HL-60/S4 treated with phorbol 12-myristate 13-acetate at 8.2 ng/mL for 4 days and 3 days (cell line): ENCODE data around the gene PTPRQ.

Experiments
- in situ Hi-C: fragments of 300-500 bp; cut with MboI; formaldehyde crosslinking; loops from 2 replicates; pipeline ENCODE4 v1.15.0; 2022; ENCODE audit warnings: low sequenced_read_pairs

Gene PTPRQ

DNA sequence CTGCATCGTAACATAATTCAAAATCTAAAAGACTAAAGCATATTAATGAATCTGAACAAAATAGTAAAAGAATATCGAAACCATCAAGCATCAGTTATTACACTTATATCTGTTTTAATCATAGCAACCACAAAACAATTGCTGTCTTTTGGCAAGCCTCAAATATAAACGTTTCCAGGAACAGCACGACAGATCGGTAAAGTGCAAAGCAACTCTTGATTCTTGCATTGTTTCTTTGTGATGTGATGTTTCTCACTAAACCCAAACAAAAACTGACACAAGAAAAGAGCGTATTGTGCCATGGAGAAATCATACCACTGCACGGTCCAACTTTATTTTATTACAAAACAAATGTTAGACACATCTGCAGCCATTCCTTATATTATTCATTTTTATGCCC is 254.2 kb downstream of the PTPRQ start:
- in situ Hi-C loops: no loop called here

DNA sequence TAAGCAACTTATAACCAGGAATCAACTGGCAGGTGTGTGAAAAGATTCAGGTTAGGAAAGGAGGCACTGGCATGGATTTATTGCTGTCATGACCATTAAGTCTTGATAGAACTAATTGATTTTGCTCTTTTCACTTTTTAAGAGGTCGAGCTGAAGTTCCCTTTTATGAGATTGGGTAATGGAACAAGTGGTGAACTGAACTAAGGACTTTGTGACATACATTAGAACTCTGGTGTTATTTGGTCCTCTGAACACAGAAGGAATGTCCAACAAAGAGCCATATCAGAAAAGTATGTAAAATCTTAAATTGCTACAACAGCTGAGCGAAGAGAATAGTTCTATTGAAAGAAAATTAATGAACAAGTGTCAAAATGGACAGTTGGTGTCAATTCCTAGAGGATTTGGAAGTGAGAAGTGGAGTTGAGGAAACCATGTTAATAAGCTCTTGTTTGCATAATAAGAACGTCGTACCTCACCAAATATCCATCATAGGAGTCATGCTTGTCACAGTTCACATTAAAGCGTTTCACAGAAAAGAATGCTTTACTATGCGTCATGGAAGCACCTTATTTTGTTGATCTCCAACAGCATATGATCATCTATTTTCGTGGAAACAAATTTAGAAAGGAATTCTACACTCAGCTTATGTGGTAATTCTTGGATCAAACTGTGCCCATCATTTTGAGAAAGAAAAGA is 255.0 kb downstream of the PTPRQ start:
- in situ Hi-C loops: no loop called here

DNA sequence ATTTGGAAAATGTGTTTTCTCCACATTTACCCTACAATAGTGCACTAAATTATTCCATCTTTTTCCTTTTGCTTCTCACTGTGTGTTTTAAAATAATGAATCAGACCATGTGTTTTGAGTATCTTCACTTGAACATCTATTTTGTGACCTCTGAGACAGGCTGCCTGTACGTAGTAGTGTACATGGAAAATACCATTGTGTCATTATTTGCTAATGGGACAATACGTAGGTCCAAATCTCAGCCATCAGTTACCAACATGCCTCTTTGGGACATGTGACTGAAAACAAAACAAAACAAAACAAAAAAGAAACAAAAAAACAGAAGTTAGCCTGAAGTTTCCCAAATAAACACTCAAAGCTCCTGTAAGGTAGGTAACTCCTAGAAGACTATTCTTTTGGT is 256.3 kb downstream of the PTPRQ start:
- in situ Hi-C loops: no loop called here

DNA sequence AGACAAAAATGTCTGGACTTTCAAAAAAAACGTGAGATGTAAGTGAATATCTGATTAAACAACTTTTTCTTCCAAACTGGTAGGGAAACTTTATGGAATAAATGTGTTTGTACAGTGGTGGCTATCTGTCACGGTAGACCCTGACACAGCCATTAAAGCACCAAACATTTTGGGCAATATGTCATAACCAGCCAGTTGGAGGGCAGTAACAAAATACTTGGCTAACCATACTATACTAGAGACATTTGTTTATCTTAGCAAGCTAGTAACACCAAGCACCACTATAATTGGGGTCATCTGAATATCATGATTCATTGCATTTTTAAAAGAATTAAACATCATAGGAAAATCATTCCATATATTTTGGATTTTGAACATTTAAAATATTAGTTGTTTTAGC is 257.4 kb downstream of the PTPRQ start:
- in situ Hi-C loops: no loop called here

DNA sequence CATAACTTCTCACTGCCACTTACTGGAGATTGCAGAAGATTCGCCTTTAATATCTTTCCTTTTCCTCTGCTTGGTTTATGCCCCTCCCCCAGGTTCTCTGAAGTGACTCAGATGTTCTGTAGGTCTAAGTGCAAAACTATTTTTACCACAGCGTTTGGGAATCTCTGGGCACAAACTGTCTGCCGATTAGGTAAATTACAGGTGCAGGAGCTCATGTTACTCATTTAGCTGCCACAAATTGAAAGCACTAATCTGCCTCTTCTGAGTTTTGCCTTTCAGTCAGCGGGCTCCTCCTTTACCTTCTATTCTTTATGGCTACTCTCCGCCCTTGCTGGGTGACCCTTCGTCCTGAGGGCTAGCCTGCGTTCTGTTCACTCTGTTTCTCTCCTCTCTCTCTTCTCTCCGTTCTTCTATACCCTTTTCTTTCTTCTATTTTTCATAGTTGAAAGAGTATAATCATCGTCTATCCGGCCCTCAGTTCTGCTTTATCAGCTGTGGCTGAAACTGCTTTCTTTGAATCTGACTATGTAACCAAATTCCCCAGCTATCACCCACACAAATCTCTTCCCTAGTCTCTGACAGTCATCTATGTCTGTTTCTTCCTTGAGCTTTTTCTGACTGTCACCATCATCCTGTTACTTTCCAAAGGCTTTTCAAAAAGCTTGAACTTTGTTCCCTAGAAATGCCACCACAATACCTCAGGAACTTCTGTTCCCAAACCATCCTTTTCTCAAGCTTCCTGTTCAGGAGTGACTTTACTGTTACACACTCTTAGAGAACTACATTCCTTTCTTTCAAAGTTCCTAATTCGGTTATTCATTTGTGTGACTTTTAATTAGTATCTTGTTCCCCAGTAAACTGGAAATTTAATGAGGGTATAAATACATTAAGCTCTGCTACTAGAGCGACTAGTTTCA is 259.1 kb downstream of the PTPRQ start:
- in situ Hi-C loops: no loop called here

DNA sequence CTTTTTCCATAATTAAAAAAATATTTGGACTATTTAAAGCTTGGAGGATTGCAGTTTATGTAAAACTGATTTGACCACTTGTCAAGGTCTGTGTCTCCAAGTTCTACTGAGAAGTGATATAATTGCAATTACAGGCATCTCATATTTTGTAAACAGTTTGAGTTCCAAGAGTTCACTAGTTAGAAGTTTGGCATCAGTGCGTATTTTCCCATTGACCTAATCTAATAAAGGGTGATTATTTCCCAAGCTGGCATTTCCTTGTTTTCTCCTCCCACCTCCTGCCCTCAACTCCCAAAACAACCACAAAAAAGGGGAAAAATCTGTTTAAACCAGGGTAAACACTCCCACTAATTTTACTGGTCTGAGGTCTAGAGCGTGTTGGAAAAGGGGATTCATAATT is 260.4 kb downstream of the PTPRQ start:
- in situ Hi-C loops: no loop called here

DNA sequence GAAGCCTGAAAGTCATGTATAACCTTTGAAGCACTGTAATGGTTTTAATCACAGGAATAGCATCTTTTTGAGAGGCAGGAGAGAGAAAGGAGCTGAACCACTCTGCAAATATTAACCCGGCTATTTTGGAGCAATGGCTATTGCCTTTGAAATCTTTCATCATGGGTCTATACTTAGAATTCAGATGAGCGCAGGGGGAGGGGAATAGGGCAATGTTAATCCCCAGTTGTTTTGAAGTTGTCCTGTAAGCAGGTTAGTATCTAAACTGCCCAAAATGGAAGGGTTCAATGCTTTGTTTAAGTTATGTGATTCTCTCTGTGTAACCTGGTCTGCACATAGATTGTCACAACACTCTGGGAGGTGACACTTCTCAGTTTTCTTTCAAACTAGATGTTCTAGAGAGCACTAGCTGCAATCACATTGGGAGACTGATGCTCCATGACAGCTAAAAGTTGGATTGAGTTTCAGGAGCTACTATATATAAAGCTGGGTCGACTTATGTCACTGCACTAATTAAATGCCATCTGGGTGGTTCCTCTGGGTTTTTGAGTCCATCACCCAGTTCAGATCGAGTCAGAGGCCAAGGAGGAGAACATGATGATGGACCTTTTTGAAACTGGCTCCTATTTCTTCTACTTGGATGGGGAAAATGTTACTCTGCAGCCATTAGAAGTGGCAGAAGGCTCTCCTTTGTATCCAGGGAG is 263.2 kb downstream of the PTPRQ start, which contains the start of gene MYF6:
Gene MYF6 (plus strand): TSS at position 509 of the 704 bp plus-strand sequence. CDS start 86 bp downstream, at position 595.
- in situ Hi-C loops: no loop called here

DNA sequence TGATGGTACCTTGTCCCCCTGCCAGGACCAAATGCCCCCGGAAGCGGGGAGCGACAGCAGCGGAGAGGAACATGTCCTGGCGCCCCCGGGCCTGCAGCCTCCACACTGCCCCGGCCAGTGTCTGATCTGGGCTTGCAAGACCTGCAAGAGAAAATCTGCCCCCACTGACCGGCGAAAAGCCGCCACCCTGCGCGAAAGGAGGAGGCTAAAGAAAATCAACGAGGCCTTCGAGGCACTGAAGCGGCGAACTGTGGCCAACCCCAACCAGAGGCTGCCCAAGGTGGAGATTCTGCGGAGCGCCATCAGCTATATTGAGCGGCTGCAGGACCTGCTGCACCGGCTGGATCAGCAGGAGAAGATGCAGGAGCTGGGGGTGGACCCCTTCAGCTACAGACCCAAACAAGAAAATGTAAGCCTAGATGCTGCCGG is 263.8 kb downstream of the PTPRQ start:
- in situ Hi-C loops: no loop called here

DNA sequence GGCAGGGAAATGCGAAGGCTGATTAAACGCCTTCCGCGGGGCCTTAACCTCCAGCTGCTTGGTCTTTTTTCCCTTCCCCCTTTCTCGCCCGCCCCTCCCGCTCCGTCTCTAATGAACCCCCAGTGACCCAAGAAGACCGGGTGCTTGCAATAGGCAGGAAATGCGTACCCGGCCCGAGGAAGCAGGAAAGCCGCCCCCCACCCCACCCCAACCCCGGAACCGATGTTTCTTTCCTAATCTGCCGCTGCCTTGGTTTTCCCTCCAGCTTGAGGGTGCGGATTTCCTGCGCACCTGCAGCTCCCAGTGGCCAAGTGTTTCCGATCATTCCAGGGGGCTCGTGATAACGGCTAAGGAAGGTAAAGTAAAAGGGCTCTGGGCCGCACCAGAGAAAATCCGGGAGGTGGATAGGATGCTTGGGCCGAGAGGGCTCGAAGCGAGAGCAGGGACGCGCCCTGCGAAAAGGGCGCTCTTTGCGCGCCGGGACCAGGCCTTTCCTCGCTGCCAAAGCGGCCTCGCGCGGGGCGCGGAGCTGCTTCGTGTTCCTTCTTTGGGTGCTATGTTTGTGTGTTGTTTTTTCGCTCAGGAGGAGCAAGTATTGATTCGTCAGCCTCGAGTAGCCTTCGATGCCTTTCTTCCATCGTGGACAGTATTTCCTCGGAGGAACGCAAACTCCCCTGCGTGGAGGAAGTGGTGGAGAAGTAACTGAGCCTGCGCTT is 264.4 kb downstream of the PTPRQ start:
- in situ Hi-C loops: no loop called here

DNA sequence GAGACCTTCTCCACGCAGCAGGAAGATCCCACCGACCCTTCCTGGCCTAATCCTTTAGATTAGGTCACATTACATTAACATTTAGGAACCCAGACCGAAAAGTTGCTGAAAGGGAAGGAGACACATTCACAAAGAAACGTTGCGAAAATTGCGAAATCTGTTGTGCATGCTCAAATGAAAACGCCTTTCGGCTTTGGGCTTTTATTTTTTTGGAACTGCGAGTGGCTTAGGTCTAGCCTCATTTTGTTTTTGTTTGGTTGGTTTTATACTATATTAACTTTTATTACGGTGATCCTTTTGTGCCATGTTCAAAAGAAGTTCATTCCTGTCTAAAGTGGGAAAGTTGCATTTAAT is 264.9 kb downstream of the PTPRQ start:
- in situ Hi-C loops: no loop called here

DNA sequence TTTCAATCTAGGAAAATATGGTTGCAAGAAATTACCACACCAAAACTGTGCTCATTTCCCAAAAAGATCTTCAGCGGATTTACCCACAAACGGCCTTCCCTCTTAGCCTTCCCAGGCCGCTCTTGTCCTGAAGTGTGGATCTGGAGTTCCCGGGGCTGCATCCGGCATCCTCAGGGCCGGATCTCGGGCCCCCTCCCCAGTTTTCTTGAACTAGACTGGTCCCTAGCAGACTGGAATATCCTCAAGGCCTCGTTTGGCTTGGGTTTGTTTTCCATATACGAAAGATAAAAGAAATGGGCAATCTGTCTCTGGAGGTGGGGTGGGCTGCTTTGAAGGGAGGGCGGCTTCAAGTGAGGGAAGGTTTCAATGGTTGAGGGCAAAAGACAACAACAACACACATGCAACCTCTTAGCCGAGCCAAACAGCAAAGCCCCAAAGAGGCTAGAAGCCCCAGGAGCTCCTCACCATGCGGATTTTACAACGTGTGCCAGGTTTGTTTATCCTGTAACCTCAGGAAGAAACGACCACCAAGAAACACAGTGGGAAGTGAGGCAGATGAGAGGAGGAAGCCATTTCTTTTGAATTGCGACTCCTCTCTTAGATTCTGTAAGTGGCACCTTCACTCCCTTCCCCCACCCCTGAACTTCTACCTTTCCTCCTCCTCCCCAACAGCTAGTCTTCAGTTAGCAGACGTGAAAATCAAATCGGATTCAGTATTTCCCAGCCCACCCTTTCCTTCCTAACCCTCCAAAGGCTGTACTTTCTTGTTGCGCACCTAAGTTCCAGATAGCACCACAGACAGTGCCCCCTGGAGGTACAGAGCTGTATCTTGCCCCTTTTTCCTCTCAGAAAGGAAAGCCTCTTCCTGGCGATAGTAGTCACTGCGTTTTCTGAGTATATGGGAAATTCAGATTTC is 266.0 kb downstream of the PTPRQ start:
- in situ Hi-C loops: no loop called here

DNA sequence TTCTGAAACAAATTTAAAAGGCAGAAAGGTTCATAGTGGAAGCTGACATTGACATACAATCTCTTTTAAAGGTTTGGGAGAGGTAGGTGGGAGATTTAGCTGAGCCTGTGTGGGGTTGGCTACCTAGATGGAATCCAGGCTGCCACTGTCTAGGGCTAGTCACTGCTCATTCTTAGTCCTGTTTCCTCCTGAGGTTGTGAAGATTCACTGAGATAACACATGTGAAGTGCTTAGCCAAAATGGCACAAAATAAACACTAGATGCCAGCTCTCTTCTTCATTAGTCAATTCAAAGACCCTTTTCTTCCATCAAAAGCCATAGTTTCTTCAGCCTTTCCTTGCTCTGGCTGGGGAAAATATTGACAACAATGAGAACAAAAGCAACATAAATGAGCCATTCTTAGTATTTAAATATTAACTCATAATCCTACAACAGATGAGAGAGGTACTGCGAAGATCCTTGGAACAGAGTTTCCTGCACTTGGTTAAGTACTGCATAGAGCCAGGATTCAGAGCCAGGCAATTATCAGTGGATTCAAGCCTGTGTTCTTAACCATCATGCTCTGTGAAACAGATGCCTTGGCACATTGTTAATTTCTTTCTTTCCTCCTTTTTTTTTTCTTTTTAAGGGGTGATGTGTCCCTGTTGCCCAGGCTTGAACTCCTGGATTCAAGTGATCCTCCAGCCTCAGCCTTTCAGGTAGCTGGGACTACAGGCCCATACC is 266.9 kb downstream of the PTPRQ start:
- in situ Hi-C loops: no loop called here

DNA sequence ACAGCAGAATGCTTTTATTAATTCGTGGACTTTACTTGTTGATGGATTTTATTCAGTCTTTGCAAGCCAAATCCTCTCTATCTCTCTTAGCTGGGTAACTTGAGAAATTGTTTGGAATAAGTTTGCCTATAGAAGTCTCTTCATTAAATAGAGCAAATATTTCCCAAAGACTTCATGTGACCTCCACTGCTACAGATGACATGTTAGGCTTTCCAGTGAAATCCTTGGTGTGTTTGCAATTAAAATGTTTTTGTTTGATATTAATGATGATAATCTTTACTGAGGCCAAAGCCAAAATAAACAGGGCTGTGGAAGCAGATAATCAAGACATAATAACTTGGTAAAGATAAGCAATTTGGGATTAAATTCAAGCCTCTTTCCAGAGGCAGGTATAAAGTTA is 267.8 kb downstream of the PTPRQ start:
- in situ Hi-C loops: no loop called here

DNA sequence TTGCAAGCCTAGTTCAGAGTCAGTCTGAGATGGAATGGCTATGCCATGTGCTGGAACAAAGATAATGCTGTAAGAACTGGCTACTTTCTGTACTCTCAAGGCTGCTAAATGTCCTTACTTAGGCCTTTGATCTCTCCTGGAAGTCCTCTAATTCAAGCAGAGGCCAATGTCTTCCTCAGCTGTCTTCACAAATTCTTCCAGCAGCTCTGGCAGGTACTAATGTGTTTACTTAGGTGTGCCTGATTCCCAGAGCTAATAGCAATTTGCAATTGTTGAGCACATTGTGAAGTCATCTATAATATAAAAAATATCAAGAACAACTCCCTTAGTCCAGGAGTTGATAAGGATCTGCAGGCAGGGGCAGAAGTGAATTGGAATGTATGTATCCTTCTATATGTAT is 268.8 kb downstream of the PTPRQ start:
- in situ Hi-C loops: no loop called here

DNA sequence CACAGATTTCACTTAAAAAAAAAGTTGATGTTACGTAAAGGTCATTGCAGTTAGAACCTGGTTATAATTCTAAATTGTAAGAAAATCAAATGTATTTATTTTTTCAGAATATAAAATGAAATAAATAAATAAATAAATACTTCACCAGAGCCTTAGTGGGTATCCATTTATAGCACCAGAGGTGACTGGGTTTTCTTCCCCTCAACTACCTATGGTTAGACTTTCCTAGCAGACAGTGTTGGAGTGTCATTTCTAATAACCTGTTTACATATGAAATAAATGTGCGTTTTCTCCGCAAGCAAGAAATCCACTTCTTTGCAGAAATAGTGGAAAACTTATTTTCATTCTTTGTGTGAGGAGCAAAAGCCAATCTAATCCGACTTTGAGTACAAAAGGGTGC is 269.4 kb downstream of the PTPRQ start:
- in situ Hi-C loops: no loop called here

DNA sequence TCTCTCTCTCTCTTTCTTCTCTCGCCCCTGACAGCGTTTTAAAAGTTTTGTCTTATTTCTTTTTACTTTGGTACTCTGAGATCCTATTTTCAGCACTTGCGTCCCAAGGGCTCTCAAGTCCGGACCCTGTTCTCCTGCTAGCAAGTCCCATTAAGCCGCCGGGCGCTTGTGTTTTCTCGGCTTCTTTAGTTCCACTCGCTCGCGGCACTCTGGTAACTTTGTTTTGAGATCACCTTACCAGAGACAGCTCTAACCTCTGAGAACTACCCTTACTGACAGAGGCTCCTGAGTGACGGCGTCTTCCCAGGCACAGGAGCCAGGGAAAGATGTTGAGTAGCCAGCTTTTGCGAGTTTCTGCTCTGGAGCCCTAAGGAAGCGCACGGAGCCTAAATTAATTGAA is 270.0 kb downstream of the PTPRQ start:
- in situ Hi-C loops: no loop called here

DNA sequence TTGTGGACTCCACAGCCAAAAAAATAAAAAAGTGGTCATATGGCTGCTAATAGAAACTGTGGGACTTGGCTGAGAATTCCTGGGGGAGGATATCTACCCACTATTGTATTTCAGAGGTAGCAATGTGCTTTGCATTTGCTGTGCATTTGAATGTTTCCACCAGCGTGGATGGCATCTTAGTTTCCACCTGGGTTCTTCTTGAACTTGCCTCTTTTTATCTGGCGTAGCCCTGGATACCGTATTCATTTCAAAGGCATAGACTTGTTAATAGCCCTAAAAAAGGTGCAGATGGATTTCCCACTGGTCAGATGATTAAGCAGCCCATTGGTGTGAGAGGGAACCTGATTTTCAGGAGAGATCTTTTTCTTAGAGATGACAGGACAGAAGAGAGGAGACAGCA is 270.8 kb downstream of the PTPRQ start:
- in situ Hi-C loops: no loop called here

DNA sequence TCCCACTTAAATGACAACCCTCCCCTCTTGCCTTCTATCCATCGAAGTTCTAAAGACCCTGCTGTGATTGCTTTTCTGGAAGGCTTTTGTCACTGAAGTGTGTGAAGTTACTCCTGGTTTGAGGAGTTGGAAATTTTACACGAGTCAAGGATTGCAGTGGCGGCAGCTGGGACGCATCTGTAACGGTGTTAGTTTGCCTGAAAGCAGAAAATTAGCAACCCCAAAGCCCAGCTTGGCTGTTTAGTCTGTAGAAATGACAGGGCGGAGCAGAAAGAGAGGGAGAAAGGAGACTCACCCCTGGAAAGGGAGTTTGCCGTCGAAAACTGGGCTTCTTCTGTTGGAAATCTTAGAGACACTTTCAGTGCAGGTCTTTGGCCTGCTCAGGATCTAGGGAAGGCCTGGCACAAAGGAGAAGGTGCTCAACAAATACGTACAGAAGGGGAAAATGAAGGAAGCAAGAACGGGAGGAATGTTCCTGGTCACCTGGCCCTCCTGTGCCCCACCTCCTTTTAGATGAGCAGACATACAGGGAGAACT is 271.7 kb downstream of the PTPRQ start:
- in situ Hi-C loops: no loop called here
